ENCODE results near the gene ADAMTS9. TPM values are rescaled to one million over a fixed set of nuclear protein-coding genes. Genes with fewer than 3 reads are reported as not detected.

ADAMTS9 gene
- total RNA-seq, 1 experiment from 2014 or later = 0.46 TPM

GRCh38 chr3:64687086-64687780 lies 567 bp downstream of the ADAMTS9 start:
- peaks cover 65 to 69% of the 10 kb centered on the region in 2 experiments for H3K4me1 Mint-ChIP-seq
- peak overlapping the region; percentile 85 for H3K4me2 ChIP-seq (ENCODE audit: insufficient read depth, insufficient read length, low read length)
- peaks cover 37% of the 10 kb centered on the region for H3K23me2 ChIP-seq (ENCODE audit: insufficient read length, low read depth, low read length, poor library complexity, severe bottlenecking)
- H3K18ac ChIP-seq (ENCODE audit: insufficient read length, low read depth, low read length) = no peak overlapping the region
- H3K27ac Mint-ChIP-seq = no peak overlapping the region
- no peak overlapping the region for H4K8ac ChIP-seq (replicated peaks; ENCODE audit: insufficient read length, low read depth, low read length)
- no peak overlapping the region for H3K56ac ChIP-seq (ENCODE audit: insufficient read length, low read depth, low read length)
- WGBS (ENCODE audit: extremely low coverage, insufficient read length, low lambda C conversion rate) = no CpG with 5 or more reads among the region's 42 CpGs
- no peak for TF ChIP-seq CTCF (conservative IDR thresholded peaks at IDR 0.05)
- H3K9me3 Mint-ChIP-seq = peaks cover 0 to 2% of the 10 kb centered on the region in 2 experiments; a peak in 2 of 5 replicates
- H3K27ac ChIP-seq (ENCODE audit: insufficient read length, low read depth, low read length) = no peak overlapping the region
- H2BK15ac ChIP-seq (ENCODE audit: low read depth, low read length) = no peak overlapping the region
- no peak for DNase-seq
- H2AK5ac ChIP-seq (ENCODE audit: insufficient read length, low read length) = no peak overlapping the region
- H3K14ac ChIP-seq (ENCODE audit: insufficient read depth, low read length) = no peak overlapping the region
- H3K27me3 Mint-ChIP-seq (ENCODE audit: low read depth) = peaks cover 94% of the 10 kb centered on the region
- H2BK120ac ChIP-seq (ENCODE audit: low read depth, low read length, poor library complexity, severe bottlenecking) = no peak overlapping the region
- H2BK12ac ChIP-seq (ENCODE audit: insufficient read length, low read depth, low read length) = no peak overlapping the region
- H3T11ph ChIP-seq (ENCODE audit: low read length) = no peak overlapping the region
- H3K79me2 ChIP-seq (ENCODE audit: insufficient read depth, low read length) = no peaks in the 10 kb centered on the region
- no peak overlapping the region for H4K5ac ChIP-seq (ENCODE audit: insufficient read length, low read depth, low read length)
- H4K20me1 ChIP-seq (ENCODE audit: control insufficient read depth, insufficient read depth, insufficient read length) = no peaks in the 10 kb centered on the region
- no peak overlapping the region for H2BK5ac ChIP-seq (ENCODE audit: insufficient read length, low read length)
- no peak overlapping the region for H3K4ac ChIP-seq (ENCODE audit: low read depth, low read length)
- no peaks in the 10 kb centered on the region; the same call in 1 of the 2 replicates for H3K4me1 ChIP-seq (ENCODE audit: insufficient read depth, low read length)
- no peak overlapping the region for H2AFZ ChIP-seq (ENCODE audit: low read length)
- no peak overlapping the region for H2BK20ac ChIP-seq (ENCODE audit: low read depth, low read length, poor library complexity, severe bottlenecking)
- no peak overlapping the region for H3K9ac ChIP-seq (ENCODE audit: extremely low read depth, insufficient read length, low read length)
- no peaks in the 10 kb centered on the region for H3K79me1 ChIP-seq (ENCODE audit: insufficient read depth, low read depth, low read length, poor library complexity, severe bottlenecking)
- H4K91ac ChIP-seq (ENCODE audit: insufficient read length, low read depth, low read length) = no peak overlapping the region
- no peaks in the 10 kb centered on the region for H3K9me3 ChIP-seq (ENCODE audit: control insufficient read depth, low read depth, low read length)
- H3K27me3 ChIP-seq (ENCODE audit: insufficient read depth, low read length) = peaks cover 41% of the 10 kb centered on the region
- H3K4me3 Mint-ChIP-seq = peak overlapping the region; percentile 68 to 92
- H3K36me3 Mint-ChIP-seq (ENCODE audit: insufficient read depth in 1 of 3, low read depth in 3 of 3) = no peaks in the 10 kb centered on the region
- no peak overlapping the region for H3K23ac ChIP-seq (ENCODE audit: insufficient read length, low read depth, low read length)
